Common myeloid progenitor, CD34-positive (primary cell): ENCODE results near the gene ACIN1.
A peak's percentile ranks its signal among the peaks of the same experiment; 100 is the strongest.

Experiments
- CTCF ChIA-PET: fragments of 350-600 bp; sonication (Branson Sonifier 250); formaldehyde crosslinking; loops from one replicate; lab custom pipeline; 2021; ENCODE audit warnings: antibody characterized with exemption; lab: Charles Lee
- POLR2A ChIA-PET: fragments of 350-600 bp; sonication (Branson Sonifier 250); formaldehyde crosslinking; loops from one replicate; lab custom pipeline; 2021; ENCODE audit warnings: antibody characterized with exemption; lab: Charles Lee
- DNase-seq, 3 donors: peaks; one replicate each; pipeline versions ENCODE4 v3.0.0 to v3.0.0-alpha.2; 2013
- H3K27ac ChIP-seq, 2 experiments: 1 replicate in 1 of 2; 2 replicates in 1 of 2; pipeline ENCODE4 v1.7.0; 2013; ENCODE audit warnings: inconsistent platforms in 2 of 2, low read length in 2 of 2, mild to moderate bottlenecking in 2 of 2, low read depth in 1 of 2, moderate library complexity in 1 of 2; ENCODE audit not compliant: severe bottlenecking in 2 of 2, insufficient read depth in 1 of 2, poor library complexity in 1 of 2
- H3K27me3 ChIP-seq, 5 experiments: replicated peaks in 2 of 5; 1 replicate in 3 of 5; 2 replicates in 2 of 5; pipeline versions ENCODE4 v1.6.1 to v1.7.0; 2013; ENCODE audit warnings: low read length in 4 of 5, mild to moderate bottlenecking in 2 of 5, moderate library complexity in 2 of 5, inconsistent platforms in 1 of 5; ENCODE audit not compliant: insufficient read depth in 5 of 5, control insufficient read depth in 4 of 5
- H3K36me3 ChIP-seq, 4 experiments: 1 replicate in 2 of 4; 2 replicates in 2 of 4; pipeline versions ENCODE4 v1.6.1 to v1.7.0; 2013; ENCODE audit warnings: low read length in 3 of 4, control low read depth in 1 of 4, mild to moderate bottlenecking in 1 of 4; ENCODE audit not compliant: control insufficient read depth in 4 of 4, insufficient read depth in 4 of 4
- H3K4me1 ChIP-seq, 4 experiments: 1 replicate in 3 of 4; 2 replicates in 1 of 4; pipeline versions ENCODE4 v1.6.1 to v1.7.1; 2013; ENCODE audit warnings: low read length in 3 of 4, mild to moderate bottlenecking in 3 of 4, control low read depth in 1 of 4, inconsistent platforms in 1 of 4, moderate library complexity in 1 of 4; ENCODE audit not compliant: control insufficient read depth in 4 of 4, insufficient read depth in 4 of 4; ENCODE audit errors: control extremely low read depth in 1 of 4
- H3K4me3 ChIP-seq, 7 experiments: 1 replicate in 4 of 7; 2 replicates in 3 of 7; pipeline versions ENCODE4 v1.5.1 to v1.7.0; 2013; ENCODE audit warnings: mild to moderate bottlenecking in 7 of 7, low read length in 6 of 7, moderate library complexity in 6 of 7, inconsistent platforms in 2 of 7, low read depth in 2 of 7, control low read depth in 1 of 7; ENCODE audit not compliant: insufficient read depth in 4 of 7, control insufficient read depth in 1 of 7; ENCODE audit errors: extremely low read depth in 1 of 7
- H3K9me3 ChIP-seq, 5 experiments: 1 replicate in 4 of 5; 2 replicates in 1 of 5; pipeline versions ENCODE4 v1.6.1 to v1.7.1; 2013; ENCODE audit warnings: low read length in 4 of 5, mild to moderate bottlenecking in 2 of 5, inconsistent platforms in 1 of 5, low read depth in 1 of 5, moderate library complexity in 1 of 5; ENCODE audit not compliant: control insufficient read depth in 4 of 5, insufficient read depth in 2 of 5; ENCODE audit errors: control extremely low read depth in 1 of 5
- WGBS: methylation state at CpG from one replicate; pipeline ENCODE4 v1.1.5; 2013; ENCODE audit not compliant: insufficient coverage; 5-methylcytosine and 5-hydroxymethylcytosine counted together

Gene ACIN1

GRCh38 chr14:23040100-23040499 is 54.8 kb downstream of the ACIN1 start:
- DNase-seq = no peak
- POLR2A ChIA-PET = no interaction called here
- CTCF ChIA-PET = interaction anchor here (0.5 to 33.6 kb wide), 5 partner anchors 14 to 824 kb away, joined by 3 to 933 read pairs (median 3); partner anchors contain the start of gene AJUBA
- 93% methylated on average over 4 of the region's 4 CpGs for WGBS
- Histone ChIP-seq H3K9me3 (no peaks in the 10 kb centered on the region), H3K27ac (no peak overlapping the region), H3K4me1 (peaks cover 0 to 3% (median 2%) of the 10 kb centered on the region in 4 experiments), H3K4me3 (no peak overlapping the region), H3K27me3 (no peaks in the 10 kb centered on the region), H3K36me3 (no peaks in the 10 kb centered on the region)

- ChIA-PET POLR2A (interaction anchor here (0.6 to 1.6 kb wide), 2 partner anchors 20 to 37 kb away, joined by 3 read pairs; no protein-coding TSS in a partner anchor), CTCF (interaction anchor here (2.5 to 33.6 kb wide), 2 partner anchors 23 to 47 kb away, joined by 12 to 933 read pairs; partner anchors contain the start of genes AJUBA and CDH24)
- no peaks in the 10 kb centered on the region for H3K27me3 ChIP-seq
- H3K27ac ChIP-seq = peak overlapping the region; percentile 88 to 95
- no peak for DNase-seq
- no peaks in the 10 kb centered on the region for H3K9me3 ChIP-seq
- peak overlapping the region in 6 of 7 experiments; percentile 88 to 97 (median 91) for H3K4me3 ChIP-seq
- peaks cover 6 to 12% (median 11%) of the 10 kb centered on the region in 4 experiments for H3K4me1 ChIP-seq
- peaks cover 4 to 23% (median 17%) of the 10 kb centered on the region in 4 experiments for H3K36me3 ChIP-seq
- WGBS = 40% methylated on average over 5 of the region's 14 CpGs
These were observed 59.4 kb downstream of the ACIN1 start for GRCh38 chr14:23035303-23036144.

DNA sequence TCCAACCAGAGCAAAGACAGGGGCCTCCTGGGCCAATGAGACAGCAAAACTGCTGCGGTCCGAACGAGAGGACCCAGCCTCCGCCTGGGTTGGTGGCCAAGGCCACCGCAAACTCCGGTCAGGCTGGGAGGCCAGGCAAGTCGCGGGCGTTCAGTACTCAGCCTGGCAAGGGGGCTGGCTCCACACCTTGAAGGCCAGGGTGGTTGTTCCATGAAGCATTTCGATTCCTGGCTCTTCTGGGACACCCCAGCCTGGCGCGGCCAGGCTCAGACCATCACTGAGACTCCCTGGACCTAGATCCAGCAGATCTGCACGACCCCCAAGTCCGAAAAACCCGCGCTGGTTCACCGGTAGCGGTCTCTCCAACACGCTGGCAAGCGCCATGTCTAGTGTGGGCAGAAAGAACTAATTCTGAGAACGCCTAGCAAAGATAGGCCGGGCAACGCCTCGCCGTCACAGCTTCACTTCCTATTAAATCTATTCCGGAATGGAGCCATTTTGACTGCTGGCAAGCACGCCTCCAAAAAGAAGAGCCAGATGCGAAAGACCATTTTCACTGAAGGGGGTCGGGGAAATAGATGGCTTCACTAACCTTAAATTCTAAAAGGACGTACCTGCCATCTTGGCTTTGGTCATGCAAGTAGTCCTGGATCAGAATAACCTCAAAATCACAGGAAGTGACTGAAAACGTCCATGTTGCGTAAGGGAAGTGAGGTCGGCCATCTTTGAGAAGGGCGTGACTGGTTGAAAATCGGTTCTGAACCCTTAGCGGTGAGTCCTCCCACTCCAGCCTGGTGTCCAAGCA is 60.2 kb downstream of the ACIN1 start, which contains the start of gene PSMB5:
PSMB5 (minus strand) TSS at position 403 of the 805 bp plus-strand sequence; CDS start at position 384, 19 bp downstream.
- Histone ChIP-seq H3K4me3 (peak within 1 kb of the TSS; percentile 76 to 97 (median 89)), H3K4me1 (peaks cover 6 to 12% (median 11%) of the 10 kb centered on the region in 4 experiments)

DNA sequence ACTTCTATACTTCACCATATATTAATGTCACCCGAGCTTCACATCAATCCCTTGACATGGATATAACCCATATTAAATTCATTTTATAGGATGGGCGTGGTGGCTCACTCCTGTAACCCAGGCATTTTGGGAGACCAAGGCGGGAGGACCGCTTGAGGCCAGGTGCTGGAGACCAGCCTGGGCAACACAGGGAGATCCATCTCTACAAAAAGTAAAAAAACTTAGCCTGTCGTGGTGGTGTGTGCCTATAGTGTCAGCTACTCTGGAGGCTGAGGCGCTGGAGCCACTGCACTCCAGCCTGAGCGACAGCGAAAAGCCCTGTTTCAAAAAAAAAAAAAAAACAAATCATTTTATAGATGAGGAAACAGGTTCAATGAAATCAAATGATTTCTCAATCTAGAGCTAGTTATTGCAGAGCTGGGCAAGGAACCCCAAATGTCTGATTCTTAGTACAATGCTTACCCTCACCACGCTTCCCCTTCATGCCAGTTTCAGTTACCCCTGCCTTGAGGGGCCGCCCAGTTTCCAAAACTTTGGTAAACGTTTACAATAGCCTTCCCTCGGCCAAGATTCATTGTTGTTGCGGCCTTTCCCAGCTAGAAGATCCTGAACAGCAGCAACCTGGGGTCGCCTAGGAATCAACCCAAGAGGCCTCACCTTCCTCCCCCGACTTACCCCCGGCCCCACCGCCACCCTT is 61.0 kb downstream of the ACIN1 start:
- H3K36me3 ChIP-seq = peaks cover 5 to 29% (median 23%) of the 10 kb centered on the region in 4 experiments
- no peaks in the 10 kb centered on the region for H3K27me3 ChIP-seq
- H3K27ac ChIP-seq = peak overlapping the region; percentile 88 to 95
- 48% methylated on average over 9 of the region's 17 CpGs for WGBS
- no peaks in the 10 kb centered on the region for H3K9me3 ChIP-seq
- H3K4me1 ChIP-seq = peaks cover 6 to 17% (median 13%) of the 10 kb centered on the region in 4 experiments
- CTCF ChIA-PET = interaction anchor here (0.8 to 2.5 kb wide), 7 partner anchors 12 to 39 kb away, joined by 3 to 16 read pairs (median 5); partner anchors contain the start of gene CDH24
- no peak for DNase-seq
- POLR2A ChIA-PET = interaction anchor here (1.6 kb wide), 1 partner anchor 18 kb away, joined by 3 read pairs; no protein-coding TSS in a partner anchor
- H3K4me3 ChIP-seq = peak overlapping the region; percentile 76 to 97 (median 89)

More for the DNA sequence above, 60.2 kb downstream of the ACIN1 start, which contains the start of gene PSMB5:
- WGBS = 0% methylated on average over 35 of the region's 36 CpGs
- peak; percentile 97 to 99 (median 98) for DNase-seq
- ChIA-PET POLR2A (interaction anchor here (1.6 kb wide), 1 partner anchor 19 kb away, joined by 3 read pairs; no protein-coding TSS in a partner anchor), CTCF (interaction anchor here (0.8 to 2.5 kb wide), 5 partner anchors 13 to 40 kb away, joined by 3 to 16 read pairs (median 4); partner anchors contain the start of gene CDH24)
- Histone ChIP-seq H3K27ac (peak within 1 kb of the TSS; percentile 88 to 95), H3K27me3 (no peaks in the 10 kb centered on the region), H3K9me3 (no peaks in the 10 kb centered on the region), H3K36me3 (peaks cover 5 to 24% (median 20%) of the 10 kb centered on the region in 4 experiments)

DNA sequence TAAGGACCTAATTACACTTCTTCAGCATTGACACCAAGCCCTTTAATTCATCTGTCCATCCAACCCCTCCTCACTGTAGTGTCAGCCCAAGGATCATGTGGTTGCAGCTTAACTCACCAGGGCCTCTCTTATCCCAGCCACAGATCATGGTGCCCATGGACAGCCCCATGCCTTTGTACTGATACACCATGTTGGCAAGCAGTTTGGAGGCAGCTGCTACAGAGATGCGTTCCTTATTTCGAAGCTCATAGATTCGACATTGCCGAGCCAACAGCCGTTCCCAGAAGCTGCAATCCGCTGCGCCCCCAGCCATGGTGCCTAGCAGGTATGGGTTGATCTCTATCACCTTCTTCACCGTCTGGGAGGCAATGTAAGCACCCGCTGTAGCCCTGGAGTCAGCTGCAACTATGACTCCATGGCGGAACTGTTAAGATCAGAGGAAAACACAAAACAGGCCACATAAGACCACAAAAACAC is 61.6 kb downstream of the ACIN1 start:
- no peak overlapping the region for H3K27ac ChIP-seq
- no peak for DNase-seq
- POLR2A ChIA-PET = interaction anchor here (1.6 kb wide), 1 partner anchor 17 kb away, joined by 3 read pairs; no protein-coding TSS in a partner anchor
- no peaks in the 10 kb centered on the region for H3K9me3 ChIP-seq
- WGBS = 98% methylated on average over 10 of the region's 10 CpGs
- CTCF ChIA-PET = interaction anchor here (0.8 to 2.5 kb wide), 8 partner anchors 11 to 47 kb away, joined by 4 to 16 read pairs (median 4); partner anchors contain the start of gene CDH24
- peak overlapping the region in 4 of 7 experiments; percentile 88 to 95 (median 88) for H3K4me3 ChIP-seq
- H3K36me3 ChIP-seq = peaks cover 5 to 35% (median 23%) of the 10 kb centered on the region in 4 experiments
- H3K4me1 ChIP-seq = peaks cover 6 to 20% (median 15%) of the 10 kb centered on the region in 4 experiments
- no peaks in the 10 kb centered on the region for H3K27me3 ChIP-seq
